Keratinocyte (primary cell): ENCODE measurements around the gene AKR1C4.

Experiments used
- CTCF ChIP-seq, 3 experiments: IDR thresholded peaks in 1 of 3; conservative IDR thresholded peaks in 1 of 3; optimal IDR thresholded peaks in 1 of 3; 2 replicates in 2 of 3; 3 replicates in 1 of 3; pipeline versions ENCODE3 to v1.5.1; 2011; ENCODE audit warnings: low read length in 3 of 3, mild to moderate bottlenecking in 3 of 3, moderate library complexity in 2 of 3, control low read depth in 1 of 3, inconsistent platforms in 1 of 3; ENCODE audit not compliant: insufficient read depth in 2 of 3; ENCODE audit errors: extremely low read depth in 1 of 3
- EZH2 ChIP-seq: IDR thresholded peaks from one replicate; pipeline ENCODE4 v1.6.1; 2012; ENCODE audit warnings: inconsistent platforms, mild to moderate bottlenecking, low read length, moderate library complexity

- no peak for TF ChIP-seq EZH2
- no peak for TF ChIP-seq CTCF (optimal IDR thresholded peaks at IDR 0.05 in 1 of 3, IDR thresholded peaks at IDR 0.05 in 1 of 3, conservative IDR thresholded peaks at IDR 0.05 in 1 of 3; ENCODE audit: extremely low read depth in 1 of 3, insufficient read depth in 2 of 3, low read length in 3 of 3)
Observed at GRCh38 chr10:5187867-5188266, 8.8 kb upstream of the AKR1C4 start.
